Lower leg skin (tissue), 4 donors: ENCODE data around the gene SSUH2. TPM values are rescaled to one million over a fixed set of nuclear protein-coding genes. Genes with fewer than 3 reads are reported as not detected.
"Not testable (repeated sequence)": the region's sequence is repeated elsewhere in the genome, so short reads cannot be mapped to it uniquely, and the experiment has no call there.

Experiments
- DNase-seq, 2 donors: peaks; one replicate each; pipeline ENCODE4 v3.0.0-alpha.2; 2019; ENCODE audit warnings: low spot score in 2 of 2
- H3K4me3 ChIP-seq: fragments of 200-600 bp; sonication (generic); 2 replicates; pipeline ENCODE4 v1.5.1; 2017; ENCODE audit warnings: mild to moderate bottlenecking, low read depth; ENCODE audit not compliant: poor library complexity, severe bottlenecking
- CTCF ChIP-seq, 3 donors: fragments of 450-650 bp; IDR thresholded peaks; one replicate each; pipeline ENCODE4 v1.5.1; 2016; ENCODE audit warnings: antibody characterized with exemption in 3 of 3, mild to moderate bottlenecking in 3 of 3, moderate library complexity in 2 of 3
- POLR2A ChIP-seq, 2 donors: fragments of 450-650 bp; IDR thresholded peaks; one replicate each; pipeline ENCODE4 v1.6.1; 2016 to 2017; ENCODE audit warnings: antibody characterized with exemption in 2 of 2, mild to moderate bottlenecking in 1 of 2, moderate library complexity in 1 of 2
- WGBS, 2 donors: methylation state at CpG; one replicate each; pipeline ENCODE4 v1.1.5; 2018; 5-methylcytosine and 5-hydroxymethylcytosine counted together
- intact Hi-C: fragments of 100-400 bp; cut with DNase I; formaldehyde crosslinking; loops from one replicate; pipeline ENCODE4 v1.15.0; 2023; ENCODE audit warnings: low total_unique reads
- total RNA-seq, 4 donors: library from RNA; depleted of rRNA; stranded (reverse); fragments of >200 nt; gene quantifications; one replicate each; pipeline ENCODE4 v1.1.0, GENCODE V29; 2016

Gene SSUH2
- total RNA-seq, 4 donors from 2014 or later = 0.52 to 0.76 TPM; not detected in 2

- WGBS, 2 donors = 79 to 81% methylated on average over 3 of the region's 3 CpGs
- intact Hi-C loops = no loop called here
- TF ChIP-seq CTCF (IDR thresholded peaks at IDR 0.05) (no peak), POLR2A (IDR thresholded peaks at IDR 0.05) (no peak)
- DNase-seq = no peak
- H3K4me3 ChIP-seq = no peak overlapping the region
Measured at GRCh38 chr3:8581373-8581772, 63.2 kb downstream of the SSUH2 start.

GRCh38 chr3:8580434-8580833 lies 64.2 kb downstream of the SSUH2 start:
- DNase-seq, H3K4me3 ChIP-seq, intact Hi-C loops: not testable (repeated sequence)
- WGBS, 2 donors = 78 to 82% methylated on average over 5 of the region's 5 CpGs

- intact Hi-C loops = no loop called here
- WGBS, 2 donors = 85 to 93% methylated on average over 5 of the region's 5 CpGs
Measured at GRCh38 chr3:8579943-8580342, 64.7 kb downstream of the SSUH2 start.

GRCh38 chr3:8579096-8579495 lies 65.5 kb downstream of the SSUH2 start:
- no peak overlapping the region for H3K4me3 ChIP-seq
- intact Hi-C loops = no loop called here
- 45 to 55% methylated on average over 5 of the region's 5 CpGs for WGBS, 2 donors
- TF ChIP-seq POLR2A (IDR thresholded peaks at IDR 0.05) (no peak), CTCF (IDR thresholded peaks at IDR 0.05) (no peak)
- DNase-seq = no peak

More at GRCh38 chr3:8579943-8580342, 64.7 kb downstream of the SSUH2 start:
- DNase-seq = no peak
- H3K4me3 ChIP-seq = no peak overlapping the region
- TF ChIP-seq POLR2A (IDR thresholded peaks at IDR 0.05) (no peak), CTCF (IDR thresholded peaks at IDR 0.05) (no peak)

- no peak for DNase-seq
- no peak overlapping the region for H3K4me3 ChIP-seq
- intact Hi-C loops = no loop called here
- no peak for TF ChIP-seq POLR2A (IDR thresholded peaks at IDR 0.05)
- no peak for TF ChIP-seq CTCF (IDR thresholded peaks at IDR 0.05)
- WGBS, 2 donors = 77 to 83% methylated on average over 4 of the region's 4 CpGs
Measured at GRCh38 chr3:8578282-8578681, 66.3 kb downstream of the SSUH2 start.

GRCh38 chr3:8576841-8577571 lies 67.6 kb downstream of the SSUH2 start:
- TF ChIP-seq POLR2A (IDR thresholded peaks at IDR 0.05) = no peak
- TF ChIP-seq CTCF (IDR thresholded peaks at IDR 0.05) = no peak
- H3K4me3 ChIP-seq = no peak overlapping the region
- 89 to 97% methylated on average over 5 of the region's 5 CpGs for WGBS, 2 donors
- DNase-seq = no peak
- intact Hi-C loops = no loop called here
